HG02798 (cell line): Measurements from ENCODE around the gene TRAPPC3.
"Not testable (repeated sequence)": the region's sequence is repeated elsewhere in the genome, so short reads cannot be mapped to it uniquely, and the experiment has no call there.

Experiments
- ATAC-seq: cut with Tn5 transposase; IDR thresholded peaks from one replicate; pipeline ENCODE4 v1.9.1; 2021; ENCODE audit warnings: mild to moderate bottlenecking; ENCODE audit not compliant: unreplicated experiment, poor library complexity

TRAPPC3 gene

DNA sequence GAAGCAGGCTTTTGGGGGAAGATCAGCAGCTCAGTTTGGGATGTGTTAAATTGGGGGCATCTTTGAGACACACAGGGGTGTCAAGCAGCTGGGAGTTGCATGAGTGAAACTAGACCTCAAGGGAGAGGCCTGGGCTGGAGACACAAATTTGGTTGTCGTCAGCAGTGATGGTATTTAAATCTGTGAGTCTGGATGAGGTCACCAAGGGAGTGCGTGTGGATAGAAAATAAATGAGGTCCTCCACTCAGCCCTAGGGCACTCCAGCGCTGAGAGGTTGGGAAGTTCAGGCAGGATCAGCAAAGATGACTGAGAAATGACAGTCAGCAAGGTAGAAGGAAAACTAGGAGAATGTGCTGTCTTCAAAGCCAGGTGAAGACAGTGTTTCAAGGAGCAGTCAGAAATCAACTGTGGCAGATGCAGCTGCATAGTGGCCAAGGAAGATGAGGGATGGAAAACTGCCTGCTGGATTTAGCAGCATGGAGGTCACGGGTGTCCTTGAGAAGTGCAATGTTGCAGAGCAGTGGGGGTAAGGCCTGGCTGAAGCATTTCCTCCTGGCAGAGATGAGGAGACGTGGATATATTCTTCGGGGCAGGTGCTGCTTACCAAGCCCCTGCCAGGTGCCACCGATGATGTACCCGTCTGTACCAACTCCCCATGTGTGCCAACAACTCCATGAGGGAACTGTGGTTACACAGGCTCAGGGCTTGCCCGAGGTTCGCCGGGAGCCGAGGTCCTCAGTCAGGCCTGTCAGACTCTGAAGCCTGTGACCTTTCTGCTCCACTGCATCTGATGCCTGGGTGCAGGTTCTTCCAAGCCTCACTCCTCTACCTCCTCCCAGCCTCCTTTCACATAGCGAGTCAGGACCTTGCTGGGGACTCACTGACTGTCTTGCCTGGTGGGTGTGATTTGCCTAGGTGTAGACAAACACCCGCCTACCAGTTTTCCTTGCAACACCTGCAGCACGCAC lies 17.9 kb upstream of the TRAPPC3 start:
- no peak for ATAC-seq

- no peak for ATAC-seq
These were observed 16.9 kb upstream of the TRAPPC3 start for GRCh38 chr1:36166136-36166535.

DNA sequence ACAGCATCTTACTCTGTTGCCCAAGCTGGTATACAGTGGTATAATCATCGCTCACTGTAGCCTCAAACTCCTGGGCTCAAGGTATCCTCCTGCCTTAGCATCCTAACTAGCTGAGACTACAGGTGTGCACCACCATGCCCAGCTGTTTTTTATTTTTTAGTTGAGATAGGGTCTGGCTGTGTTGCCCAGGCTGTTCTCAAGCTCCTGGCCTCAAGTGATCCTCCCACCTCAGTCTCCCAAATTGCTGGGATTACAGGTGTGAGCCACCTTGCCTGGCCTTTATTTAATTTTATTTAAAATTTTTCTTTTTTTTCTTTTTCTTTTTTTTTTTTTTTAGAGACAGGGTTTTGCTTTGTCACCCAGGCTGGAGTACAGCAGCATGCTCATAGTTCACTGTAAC lies 15.9 kb upstream of the TRAPPC3 start:
- ATAC-seq = no peak

- ATAC-seq = no peak
These were observed 15.1 kb upstream of the TRAPPC3 start for GRCh38 chr1:36164361-36164760.

- no peak for ATAC-seq
These were observed 14.1 kb upstream of the TRAPPC3 start for GRCh38 chr1:36163426-36163825.

GRCh38 chr1:36162680-36163239 lies 13.5 kb upstream of the TRAPPC3 start:
- ATAC-seq = no peak

DNA sequence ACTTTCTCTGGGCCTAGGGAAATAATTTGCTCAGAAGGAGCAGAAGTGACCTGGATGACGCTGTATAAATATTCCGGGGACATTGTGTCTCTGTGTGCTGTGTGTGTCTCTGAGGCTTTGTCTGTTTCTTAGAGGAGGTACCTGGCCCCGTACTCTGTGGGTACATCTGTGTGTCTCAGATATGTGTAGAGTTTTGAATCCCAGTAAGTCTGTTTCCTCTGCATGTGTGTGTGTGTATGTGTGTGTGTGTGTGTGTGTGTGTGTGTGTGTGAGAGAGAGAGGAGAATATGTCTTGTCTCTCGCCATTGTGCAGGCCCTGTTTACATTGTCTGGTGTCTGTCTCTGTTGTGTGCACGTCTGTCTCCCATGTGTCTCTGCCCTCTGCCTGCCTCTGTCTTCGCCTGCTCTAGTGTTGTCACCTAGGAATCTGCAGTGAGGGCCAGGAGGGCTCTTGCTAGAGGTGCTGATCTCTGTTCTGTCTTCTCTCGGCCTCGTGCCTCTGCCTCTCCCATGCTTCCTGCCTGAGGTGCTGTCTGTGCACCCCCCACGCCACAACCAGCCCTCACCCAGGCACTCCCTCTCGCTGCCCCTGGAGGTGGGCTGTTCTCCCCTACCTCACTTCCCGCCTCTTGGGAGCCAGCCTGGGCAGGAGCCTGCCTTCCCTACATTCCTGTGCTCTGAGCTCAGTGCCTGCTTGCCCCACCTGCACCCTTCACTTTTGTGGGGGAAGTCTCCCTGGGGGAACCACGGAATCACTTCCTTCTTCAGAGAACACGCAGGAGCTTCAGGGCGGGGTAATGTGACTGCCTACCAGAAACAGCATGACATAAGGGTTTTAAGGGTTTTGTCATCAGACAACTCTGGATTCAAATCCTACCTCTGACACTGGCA lies 12.6 kb upstream of the TRAPPC3 start:
- ATAC-seq = peak; percentile 38

- peak; percentile 27 for ATAC-seq
These were observed 11.7 kb upstream of the TRAPPC3 start for GRCh38 chr1:36160949-36161485.

GRCh38 chr1:36160388-36160948 lies 11.2 kb upstream of the TRAPPC3 start:
- ATAC-seq = no peak

- ATAC-seq = no peak
These were observed 10.5 kb upstream of the TRAPPC3 start for GRCh38 chr1:36159614-36160387.

DNA sequence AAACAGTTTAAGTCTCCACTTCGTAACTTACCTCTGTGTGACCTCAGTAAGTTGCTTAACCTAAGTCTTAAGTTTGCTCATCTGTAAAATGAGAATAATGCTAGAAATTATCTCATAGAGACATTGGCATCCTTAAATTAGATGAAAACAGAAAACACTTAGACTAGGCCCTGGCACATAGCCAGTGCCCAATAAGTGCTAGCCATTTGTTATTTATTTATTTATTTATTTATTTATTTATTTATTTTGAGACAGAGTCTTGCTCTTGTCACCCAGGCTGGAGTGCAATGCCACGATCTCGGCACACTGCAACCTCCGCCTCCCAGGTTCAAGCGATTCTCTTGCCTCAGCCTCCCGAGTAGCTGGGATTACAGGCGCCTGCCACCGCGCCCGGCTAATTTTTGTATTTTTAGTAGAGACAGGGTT lies 9.6 kb upstream of the TRAPPC3 start:
- ATAC-seq = not testable (repeated sequence)

GRCh38 chr1:36157973-36158826 lies 8.9 kb upstream of the TRAPPC3 start:
- no peak for ATAC-seq

DNA sequence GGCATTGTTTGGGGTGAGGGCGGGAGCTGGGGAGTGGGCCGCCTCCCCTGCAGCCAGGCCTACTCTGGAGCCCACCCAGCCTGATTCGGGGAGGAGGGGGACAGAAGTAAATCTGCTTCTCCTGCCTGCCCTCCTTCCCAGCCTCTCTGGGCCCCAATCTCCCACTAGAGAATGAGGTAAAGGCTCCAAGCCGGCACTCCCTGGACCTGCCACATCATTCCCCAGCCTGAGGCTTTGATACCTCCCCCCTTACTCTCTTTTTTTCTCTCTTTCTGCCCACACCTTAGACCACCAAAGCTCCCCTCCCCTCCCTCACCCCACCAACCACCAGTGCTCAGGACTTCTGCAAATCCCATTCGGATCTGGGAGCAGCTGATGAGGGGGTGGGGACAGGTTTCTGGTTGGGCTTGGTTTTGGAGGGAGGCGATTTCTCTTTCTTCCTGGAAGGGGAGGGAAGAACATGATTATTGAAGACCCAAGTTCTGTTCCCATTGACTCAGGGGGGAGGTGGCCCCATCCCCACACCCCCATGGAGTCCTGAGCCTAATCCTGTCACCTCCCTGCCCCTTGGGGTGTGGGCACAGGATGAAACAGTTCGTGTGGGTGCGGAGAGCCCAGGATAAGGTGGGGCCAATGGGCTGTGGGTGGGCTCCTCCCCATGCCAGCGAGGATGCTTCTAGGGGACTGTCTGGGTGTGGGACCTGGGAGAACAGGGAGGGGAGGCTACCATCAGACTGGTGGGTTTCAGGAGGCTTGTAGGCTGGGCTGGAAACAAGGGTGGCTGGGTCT lies 8.0 kb upstream of the TRAPPC3 start:
- no peak for ATAC-seq

- ATAC-seq = peak; percentile 1
These were observed 7.2 kb upstream of the TRAPPC3 start for GRCh38 chr1:36156329-36157114.

DNA sequence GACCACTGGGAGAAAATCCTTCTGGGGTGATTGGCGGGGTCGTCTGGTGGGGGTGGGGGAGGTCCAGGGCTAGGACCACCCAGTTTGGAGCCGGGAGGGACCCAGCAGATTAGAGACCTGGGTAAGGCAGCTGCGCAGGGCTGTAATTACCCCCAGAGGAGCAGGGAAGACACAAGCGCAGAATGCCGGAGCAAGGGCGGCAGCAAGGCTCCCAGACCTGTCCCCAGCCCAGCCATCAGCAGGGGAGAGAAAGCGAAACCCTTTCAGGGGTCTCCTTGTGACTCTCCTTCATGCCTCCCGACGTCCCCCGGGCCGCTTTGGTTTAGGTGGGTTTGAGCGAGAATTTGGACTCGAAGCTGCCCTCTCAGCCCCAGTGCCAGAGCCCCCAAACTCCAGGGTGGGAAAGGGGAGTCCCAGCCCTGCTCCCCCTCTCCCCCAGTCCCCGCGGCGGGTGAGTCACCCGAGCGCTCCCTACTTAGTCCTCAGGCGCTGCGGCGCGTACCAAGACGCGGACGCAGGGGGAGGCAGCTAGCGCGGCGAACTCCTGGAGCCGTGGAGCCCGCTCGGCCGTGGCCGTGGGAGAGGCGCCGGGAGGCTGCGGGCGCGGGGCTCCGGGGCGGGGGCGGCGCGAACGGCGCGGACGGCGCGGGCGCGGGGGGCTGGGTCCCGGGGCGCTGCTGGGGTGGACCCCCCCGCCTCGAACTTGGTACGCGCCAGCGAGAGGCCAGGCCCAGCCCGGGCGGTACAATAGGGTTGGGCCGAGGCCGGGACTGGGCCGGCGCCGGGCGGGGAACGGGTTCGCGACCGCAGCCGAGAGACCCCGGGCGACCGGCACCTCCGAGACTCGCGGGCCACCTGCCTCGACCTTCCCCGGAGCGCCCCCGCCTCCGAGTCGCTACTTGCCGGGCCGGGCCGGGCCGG lies 6.4 kb upstream of the TRAPPC3 start, which contains the start of gene MAP7D1:
MAP7D1 (plus strand) TSS at position 753 of the 921 bp plus-strand sequence. CDS start 258 bp downstream, outside the sequence.
- peak; percentile 72 for ATAC-seq
